Measurements from ENCODE around the gene GNB1L. TPM values are rescaled to one million over a fixed set of nuclear protein-coding genes. Genes with fewer than 3 reads are reported as not detected.

GNB1L gene
- total RNA-seq, 1 donor from 2014 or later, result 3.0 TPM

GRCh38 chr22:19903031-19903430, 48.4 kb upstream of the GNB1L start:
- no peak overlapping the region for H3K4me3 ChIP-seq
- peak; percentile 73 for DNase-seq (ENCODE audit: low spot score)
- no peaks in the 10 kb centered on the region for H3K9me3 ChIP-seq (ENCODE audit: low read depth)
- H3K4me1 ChIP-seq, result peaks cover 19% of the 10 kb centered on the region
- peaks cover 8% of the 10 kb centered on the region for H3F3A ChIP-seq (ENCODE audit: low read depth)
- H3K36me3 ChIP-seq, result no peaks in the 10 kb centered on the region
- no peaks in the 10 kb centered on the region for H3K79me2 ChIP-seq (ENCODE audit: low read depth)
- H2AFZ ChIP-seq (replicated peaks), result no peak overlapping the region
- no peaks in the 10 kb centered on the region for H4K20me1 ChIP-seq (ENCODE audit: low read depth)
- no peak overlapping the region for H3K27ac ChIP-seq
- Mint-ChIP-seq H3K9me3 (no peaks in the 10 kb centered on the region), H3K4me3 (no peak overlapping the region), H3K36me3 (no peaks in the 10 kb centered on the region), H3K4me1 (peaks cover 51% of the 10 kb centered on the region), H3K27me3 (ENCODE audit: insufficient read depth, low read depth) (peaks cover 6% of the 10 kb centered on the region), H3K27ac (peak overlapping the region; percentile 82)
- peak overlapping the region; percentile 36 for H3K4me2 ChIP-seq
- H3K9ac ChIP-seq, result no peak overlapping the region
- no peak for TF ChIP-seq EZH2phosphoT487 (IDR thresholded peaks at IDR 0.05)
- TF ChIP-seq EZH2 (IDR thresholded peaks at IDR 0.05), result no peak
- H3K27me3 ChIP-seq, result no peaks in the 10 kb centered on the region

DNA sequence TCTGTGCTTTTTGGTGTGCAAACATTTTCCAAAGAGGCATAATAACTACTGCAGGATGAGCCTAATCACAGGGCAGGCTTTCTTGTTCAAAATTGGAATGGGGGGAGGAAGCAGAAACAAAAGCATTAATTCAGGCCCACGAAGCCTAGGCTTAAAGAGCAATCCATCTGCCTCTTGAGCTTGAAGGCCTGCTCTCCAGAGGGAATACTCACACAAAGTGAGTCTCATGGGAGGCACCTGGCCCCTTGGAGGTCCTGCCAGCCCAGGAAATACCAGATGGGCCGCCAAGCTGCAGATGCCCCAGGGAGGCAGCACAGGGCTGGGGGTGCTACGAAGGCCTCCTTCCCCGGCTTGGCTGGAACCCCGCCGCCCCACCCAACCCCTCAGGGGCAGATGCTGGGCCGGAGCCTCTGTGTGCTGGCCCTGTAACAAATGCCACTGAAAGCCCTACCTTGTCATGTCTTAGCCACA, 47.6 kb upstream of the GNB1L start:
- Histone ChIP-seq H3K4me2 (peak overlapping the region; percentile 36), H3K4me1 (peaks cover 19% of the 10 kb centered on the region), H3K36me3 (no peaks in the 10 kb centered on the region), H3K4me3 (no peak overlapping the region), H3K27me3 (no peaks in the 10 kb centered on the region), H3K27ac (no peak overlapping the region), H3K9me3 (ENCODE audit: low read depth) (no peaks in the 10 kb centered on the region), H3F3A (ENCODE audit: low read depth) (peaks cover 8% of the 10 kb centered on the region), H3K79me2 (ENCODE audit: low read depth) (no peaks in the 10 kb centered on the region), H2AFZ (replicated peaks) (no peak overlapping the region), H3K9ac (no peak overlapping the region), H4K20me1 (ENCODE audit: low read depth) (no peaks in the 10 kb centered on the region)
- DNase-seq (ENCODE audit: low spot score), result no peak
- TF ChIP-seq EZH2phosphoT487 (IDR thresholded peaks at IDR 0.05), result no peak
- TF ChIP-seq CTCF (IDR thresholded peaks at IDR 0.05), result no peak
- no peak for TF ChIP-seq EZH2 (IDR thresholded peaks at IDR 0.05)
- Mint-ChIP-seq H3K27ac (no peak overlapping the region), H3K9me3 (no peaks in the 10 kb centered on the region), H3K4me3 (peak overlapping the region; percentile 27), H3K27me3 (ENCODE audit: insufficient read depth, low read depth) (peaks cover 6% of the 10 kb centered on the region), H3K4me1 (peaks cover 53% of the 10 kb centered on the region), H3K36me3 (no peaks in the 10 kb centered on the region)

- Histone ChIP-seq H3K27ac (no peak overlapping the region), H3F3A (ENCODE audit: low read depth) (peaks cover 8% of the 10 kb centered on the region), H4K20me1 (ENCODE audit: low read depth) (no peaks in the 10 kb centered on the region), H3K9me3 (ENCODE audit: low read depth) (no peaks in the 10 kb centered on the region), H3K79me2 (ENCODE audit: low read depth) (no peaks in the 10 kb centered on the region), H2AFZ (replicated peaks) (no peak overlapping the region), H3K4me3 (no peak overlapping the region), H3K4me2 (peak overlapping the region; percentile 36), H3K27me3 (no peaks in the 10 kb centered on the region), H3K4me1 (peaks cover 19% of the 10 kb centered on the region), H3K36me3 (no peaks in the 10 kb centered on the region), H3K9ac (no peak overlapping the region)
- H3K9me3 Mint-ChIP-seq, result no peaks in the 10 kb centered on the region
- no peak for DNase-seq (ENCODE audit: low spot score)
- no peaks in the 10 kb centered on the region for H3K36me3 Mint-ChIP-seq
- peak overlapping the region; percentile 16 for H3K27ac Mint-ChIP-seq
- H3K27me3 Mint-ChIP-seq (ENCODE audit: insufficient read depth, low read depth), result peaks cover 6% of the 10 kb centered on the region
- TF ChIP-seq CTCF (IDR thresholded peaks at IDR 0.05), result no peak
- no peak for TF ChIP-seq EZH2phosphoT487 (IDR thresholded peaks at IDR 0.05)
- no peak for TF ChIP-seq EZH2 (IDR thresholded peaks at IDR 0.05)
- no peak overlapping the region for H3K4me3 Mint-ChIP-seq
- peaks cover 54% of the 10 kb centered on the region for H3K4me1 Mint-ChIP-seq
Observed at GRCh38 chr22:19901577-19902244, 47.0 kb upstream of the GNB1L start.

Measured in neural progenitor cell (in vitro differentiated cells).